ENCODE results near the gene GGACT.
"Not testable (repeated sequence)": the region's sequence is repeated elsewhere in the genome, so short reads cannot be mapped to it uniquely, and the experiment has no call there.

Gene GGACT

DNA sequence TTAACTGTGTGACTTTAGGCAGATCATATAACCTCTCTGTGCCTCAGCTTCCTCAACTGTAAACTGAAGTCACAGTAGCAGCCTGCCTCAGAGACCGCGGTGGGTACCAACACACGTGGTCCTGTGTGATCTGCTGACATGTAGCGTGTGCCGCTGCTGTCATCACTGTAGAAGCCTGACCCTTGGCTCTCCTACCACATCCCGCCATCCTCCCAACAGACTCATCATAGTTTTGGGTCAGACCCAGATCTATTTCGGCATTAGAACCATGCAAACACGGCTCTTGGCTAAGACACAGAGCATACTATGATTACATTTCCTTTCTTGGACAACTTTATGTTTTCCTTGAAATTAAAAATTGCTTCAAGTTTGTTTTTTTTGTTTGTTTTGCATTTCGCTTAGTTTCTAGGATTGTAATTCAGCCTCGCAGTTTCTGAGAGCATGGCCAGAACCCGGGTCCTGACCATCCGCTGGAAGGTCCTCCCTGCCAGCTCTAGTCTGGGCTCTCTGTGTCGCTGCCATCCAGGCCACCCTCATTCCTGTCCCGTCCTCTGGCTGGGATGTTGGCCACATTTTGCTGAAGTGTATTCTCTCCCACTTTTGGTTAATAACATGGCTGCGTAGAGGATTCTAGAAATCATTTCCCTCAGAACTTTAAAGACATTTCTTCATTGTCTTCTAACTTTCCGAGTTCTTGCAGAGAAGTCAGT lies 53.0 kb downstream of the GGACT start:
- no peak for DNase-seq
- in situ Hi-C loops (cut with MboI; ENCODE audit: low pct_unique_long_range_greater_than_20kb, low sequenced_read_pairs) = loop anchor here (25.0 kb wide), 2 partner anchors 648 to 873 kb away; no protein-coding TSS in a partner anchor

DNA sequence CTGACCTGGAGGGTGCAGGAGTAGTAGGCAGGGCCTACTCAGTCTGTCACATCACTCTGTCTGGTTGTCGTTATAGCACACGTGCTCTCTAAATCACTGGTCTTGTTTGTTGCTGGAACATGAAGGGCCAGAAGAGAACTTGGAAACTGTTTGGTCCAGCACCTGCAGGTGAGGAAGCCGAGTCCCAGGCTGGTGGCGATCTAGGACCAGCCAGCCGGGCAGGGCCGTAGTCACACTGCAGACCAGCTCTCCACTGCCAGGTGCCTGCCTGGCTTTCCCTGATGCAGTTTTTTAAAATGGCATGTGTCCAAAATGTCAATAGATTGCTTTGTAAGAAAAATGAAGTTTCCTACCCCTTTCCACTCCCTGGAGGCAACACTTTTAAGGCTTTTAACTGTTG lies 53.7 kb downstream of the GGACT start:
- DNase-seq = no peak
- in situ Hi-C loops (cut with MboI; ENCODE audit: low pct_unique_long_range_greater_than_20kb, low sequenced_read_pairs) = loop anchor here (25.0 kb wide), 2 partner anchors 648 to 873 kb away; no protein-coding TSS in a partner anchor

DNA sequence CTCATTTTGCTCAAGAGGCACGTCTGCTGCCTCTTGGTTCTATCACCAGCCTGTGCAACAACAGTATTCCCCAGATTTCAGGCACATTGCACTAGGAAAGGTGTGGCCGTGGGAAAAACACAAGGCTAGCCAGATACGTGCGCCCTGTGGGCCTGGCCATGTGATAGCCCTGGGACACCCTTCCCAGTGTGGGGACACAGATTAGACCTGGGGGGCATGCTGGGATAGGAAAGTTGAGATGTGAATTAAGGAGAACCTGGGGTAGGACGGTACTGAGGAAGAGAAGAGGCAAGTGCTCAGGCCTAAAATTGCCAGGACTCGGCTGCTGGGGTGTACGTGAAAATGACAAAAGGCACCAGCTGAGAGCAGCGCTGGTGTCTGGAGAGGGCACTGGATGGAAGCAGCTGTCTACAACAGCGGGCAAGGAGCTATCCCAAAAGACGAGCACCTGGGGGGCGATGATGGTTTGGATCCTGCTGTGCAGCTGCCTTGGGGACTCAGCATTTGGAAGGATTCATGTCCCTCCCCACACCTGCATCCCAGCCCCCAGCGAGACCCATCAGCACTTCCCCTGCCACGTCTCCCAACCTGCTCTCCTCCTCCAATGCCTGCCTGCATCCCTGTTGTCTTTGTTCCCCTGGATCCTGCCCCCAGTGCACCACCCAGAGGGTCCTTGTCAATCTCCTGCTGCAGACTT lies 54.3 kb downstream of the GGACT start:
- in situ Hi-C loops (cut with MboI; ENCODE audit: low pct_unique_long_range_greater_than_20kb, low sequenced_read_pairs) = loop anchor here (25.0 kb wide), 2 partner anchors 647 to 872 kb away; no protein-coding TSS in a partner anchor
- no peak for DNase-seq

DNA sequence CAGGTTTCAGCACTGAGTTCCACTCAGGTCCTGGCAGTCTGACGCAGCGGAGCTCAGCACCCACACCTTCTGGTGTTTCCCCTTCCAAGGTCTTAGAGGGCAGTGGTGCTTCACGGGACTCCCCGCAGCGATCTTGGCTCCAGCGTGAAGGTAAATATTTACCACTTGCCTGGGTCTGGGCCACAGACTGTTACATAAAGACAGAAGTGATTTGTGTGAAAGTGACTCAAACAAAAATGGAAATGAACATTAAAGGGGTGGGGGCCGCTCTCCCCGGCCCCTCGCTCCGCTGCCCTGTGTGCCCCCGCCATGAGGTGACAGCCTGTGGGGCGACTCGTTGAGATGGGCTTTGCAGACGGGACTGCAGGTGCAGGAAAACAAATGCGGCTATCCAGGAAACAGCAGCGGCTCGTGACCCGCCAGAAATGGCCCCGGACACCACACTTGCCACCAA lies 55.0 kb downstream of the GGACT start:
- in situ Hi-C loops (cut with MboI; ENCODE audit: low pct_unique_long_range_greater_than_20kb, low sequenced_read_pairs) = loop anchor here (25.0 kb wide), 2 partner anchors 646 to 871 kb away; no protein-coding TSS in a partner anchor
- DNase-seq = no peak

DNA sequence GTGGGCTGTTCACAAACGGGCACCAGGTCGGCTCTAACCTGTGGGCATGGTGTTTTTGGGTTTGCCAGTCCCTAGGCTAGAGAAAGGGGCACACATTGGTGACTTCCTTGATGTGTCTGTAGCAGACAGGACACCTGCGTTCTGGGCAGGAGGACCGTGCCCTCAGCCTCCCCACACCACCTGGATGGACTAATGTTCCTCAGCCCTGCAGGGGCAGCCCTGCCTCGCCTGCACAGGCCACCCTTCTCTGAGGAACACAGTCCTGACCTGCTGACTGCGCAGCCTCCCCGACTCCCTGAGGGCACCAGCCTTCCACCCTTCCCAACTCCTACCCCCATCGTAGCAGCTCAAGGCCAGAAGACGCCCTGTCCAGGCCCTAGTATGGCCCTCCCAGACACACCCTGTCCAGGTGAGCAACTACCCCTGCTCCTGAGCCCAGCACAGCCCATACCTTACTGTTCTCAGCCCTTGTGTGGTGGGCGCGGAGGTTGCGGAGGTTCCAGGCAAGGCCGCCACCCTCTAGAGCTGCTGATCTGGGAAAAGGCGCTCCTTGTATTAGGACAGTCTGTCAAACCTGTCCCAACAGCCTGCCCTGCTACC lies 55.7 kb downstream of the GGACT start:
- in situ Hi-C loops (cut with MboI; ENCODE audit: low pct_unique_long_range_greater_than_20kb, low sequenced_read_pairs) = loop anchor here (25.0 kb wide), 2 partner anchors 646 to 871 kb away; no protein-coding TSS in a partner anchor
- no peak for DNase-seq

DNA sequence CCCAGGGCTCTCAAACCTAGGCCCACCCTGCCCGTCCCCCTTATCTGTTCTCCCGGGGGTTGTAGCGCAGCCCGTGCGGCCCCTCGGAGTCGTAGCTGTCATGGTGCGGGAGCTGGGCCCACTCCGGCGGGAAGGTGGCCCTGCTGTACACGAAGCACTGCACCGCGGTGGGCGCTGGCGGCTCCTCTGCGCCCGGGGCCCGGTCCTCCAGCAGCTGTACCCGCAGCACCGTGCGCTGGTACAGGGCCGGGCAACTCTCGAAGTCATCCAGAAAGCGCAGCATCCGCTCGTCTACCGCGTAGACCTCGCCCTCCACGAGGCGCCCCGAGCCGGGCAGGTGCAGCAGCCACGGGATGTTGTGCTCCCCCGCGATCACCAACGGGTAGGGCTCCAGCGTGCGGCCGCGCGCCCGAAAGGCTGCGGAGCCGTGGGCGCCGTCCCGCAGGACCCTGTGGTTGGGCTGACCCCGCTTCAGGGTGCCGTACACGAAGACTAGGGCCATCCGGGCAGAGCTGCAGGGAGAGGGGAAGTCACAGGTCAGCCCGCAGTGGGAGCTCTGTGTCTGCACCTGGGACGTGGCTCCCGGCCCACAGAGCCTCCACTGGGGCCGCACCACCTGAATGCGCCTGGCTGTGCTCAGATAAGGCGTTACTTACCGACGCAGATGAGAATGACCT lies 56.4 kb downstream of the GGACT start:
- in situ Hi-C loops (cut with MboI; ENCODE audit: low pct_unique_long_range_greater_than_20kb, low sequenced_read_pairs) = loop anchor here (25.0 kb wide), 2 partner anchors 645 to 870 kb away; no protein-coding TSS in a partner anchor
- no peak for DNase-seq

DNA sequence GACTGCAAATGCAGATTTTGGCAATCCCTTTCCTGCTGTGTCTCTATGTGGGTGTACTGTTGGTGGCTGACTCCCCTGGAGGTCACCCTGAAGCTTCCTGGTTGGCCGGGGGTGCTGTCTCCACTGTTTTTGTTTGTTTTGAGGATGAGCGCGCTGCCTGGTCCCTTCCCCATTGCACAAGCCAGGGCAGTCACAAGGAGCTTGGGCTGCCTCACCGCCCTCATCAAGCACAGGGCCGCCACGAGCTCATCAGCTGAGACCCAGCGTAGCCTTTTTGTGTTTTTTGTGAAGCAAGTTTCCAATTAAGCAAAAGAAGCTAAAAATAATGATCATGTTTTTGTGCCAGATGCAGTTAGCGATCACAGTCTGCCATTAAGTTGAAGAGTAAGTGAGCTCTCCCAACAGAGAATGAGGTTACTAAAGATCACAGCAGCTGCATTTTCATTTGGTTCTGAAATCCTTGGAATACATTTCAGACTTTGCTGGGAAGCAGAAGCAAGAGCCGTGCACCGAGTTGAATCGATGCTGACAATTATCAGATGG lies 57.8 kb downstream of the GGACT start:
- in situ Hi-C loops (cut with MboI; ENCODE audit: low pct_unique_long_range_greater_than_20kb, low sequenced_read_pairs) = loop anchor here (25.0 kb wide), 2 partner anchors 643 to 868 kb away; no protein-coding TSS in a partner anchor
- DNase-seq = no peak

DNA sequence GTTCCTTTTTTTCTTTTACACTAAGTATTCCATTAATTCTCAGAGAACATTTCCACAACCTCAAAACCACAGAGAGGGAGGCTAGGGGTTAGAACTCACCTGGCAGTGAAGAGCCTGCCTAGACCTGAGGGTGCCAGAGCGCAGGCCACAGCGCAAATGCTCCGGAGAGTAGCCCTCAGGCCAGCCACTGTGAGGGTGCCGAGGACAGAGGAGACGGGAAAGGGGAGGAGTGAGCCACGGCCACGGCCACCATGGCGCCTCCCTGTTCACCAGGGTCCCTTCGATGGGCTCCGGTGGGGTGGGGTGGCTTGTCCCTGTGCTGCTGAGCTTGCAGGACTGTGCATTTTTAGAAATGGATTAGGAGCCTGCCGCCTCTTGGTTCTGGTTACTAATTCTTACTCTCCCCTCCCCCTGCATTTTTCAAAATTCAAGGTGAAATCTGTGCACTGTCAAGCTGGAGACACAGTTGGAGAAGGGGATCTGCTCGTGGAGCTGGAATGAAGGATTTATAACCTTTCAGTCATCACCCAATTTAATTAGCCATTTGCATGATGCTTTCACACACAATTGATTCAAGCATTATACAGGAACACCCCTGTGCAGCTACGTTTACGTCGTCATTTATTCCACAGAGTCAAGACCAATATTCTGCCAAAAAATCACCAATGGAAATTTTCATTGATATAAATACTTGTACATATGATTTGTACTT lies 58.8 kb downstream of the GGACT start:
- DNase-seq = no peak
- in situ Hi-C loops (cut with MboI; ENCODE audit: low pct_unique_long_range_greater_than_20kb, low sequenced_read_pairs) = loop anchor here (25.0 kb wide), 2 partner anchors 643 to 868 kb away; no protein-coding TSS in a partner anchor

DNA sequence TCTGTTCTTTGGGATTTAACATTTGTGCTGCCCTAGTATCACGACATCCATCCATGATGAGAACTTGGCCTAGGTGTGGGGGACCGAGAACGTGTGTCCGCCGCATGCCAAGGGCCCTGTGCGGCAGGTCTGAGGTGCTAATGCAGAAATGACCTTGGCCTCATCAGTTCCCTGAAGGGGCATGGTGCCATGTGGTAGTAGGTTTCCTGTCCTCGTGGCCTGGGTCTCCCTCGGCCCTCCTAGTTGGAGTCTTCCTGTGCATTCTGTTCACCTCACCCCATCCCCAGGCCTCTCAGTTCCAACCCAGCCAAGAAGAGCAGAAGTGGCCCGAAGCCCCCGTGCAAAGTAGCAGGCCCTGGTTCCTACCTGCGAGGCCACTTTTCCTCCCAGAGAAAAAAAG lies 59.8 kb downstream of the GGACT start:
- no peak for DNase-seq
- in situ Hi-C loops (cut with MboI; ENCODE audit: low pct_unique_long_range_greater_than_20kb, low sequenced_read_pairs) = loop anchor here (25.0 kb wide), 2 partner anchors 642 to 867 kb away; no protein-coding TSS in a partner anchor

DNA sequence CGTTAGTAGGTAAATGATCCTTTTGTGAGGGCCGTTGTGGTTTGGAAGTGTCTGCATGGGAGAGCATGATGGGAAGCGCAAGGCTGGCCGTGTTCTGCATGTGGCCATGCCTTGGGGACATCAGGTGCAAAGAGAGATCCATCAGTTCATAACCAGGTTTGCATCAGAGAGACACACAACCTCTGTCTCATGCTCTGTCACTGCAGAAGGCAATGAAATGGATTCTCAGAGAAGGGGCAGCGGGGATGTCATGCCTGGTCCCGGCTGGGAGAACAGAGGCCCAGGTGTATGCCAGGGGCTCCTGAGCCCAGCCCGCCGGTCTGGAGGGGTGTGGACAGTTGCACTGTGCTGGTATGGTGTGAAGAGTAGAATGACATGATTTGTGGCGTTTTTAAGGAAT lies 60.2 kb downstream of the GGACT start:
- in situ Hi-C loops (cut with MboI; ENCODE audit: low pct_unique_long_range_greater_than_20kb, low sequenced_read_pairs) = loop anchor here (25.0 kb wide), 2 partner anchors 641 to 866 kb away; no protein-coding TSS in a partner anchor
- no peak for DNase-seq

DNA sequence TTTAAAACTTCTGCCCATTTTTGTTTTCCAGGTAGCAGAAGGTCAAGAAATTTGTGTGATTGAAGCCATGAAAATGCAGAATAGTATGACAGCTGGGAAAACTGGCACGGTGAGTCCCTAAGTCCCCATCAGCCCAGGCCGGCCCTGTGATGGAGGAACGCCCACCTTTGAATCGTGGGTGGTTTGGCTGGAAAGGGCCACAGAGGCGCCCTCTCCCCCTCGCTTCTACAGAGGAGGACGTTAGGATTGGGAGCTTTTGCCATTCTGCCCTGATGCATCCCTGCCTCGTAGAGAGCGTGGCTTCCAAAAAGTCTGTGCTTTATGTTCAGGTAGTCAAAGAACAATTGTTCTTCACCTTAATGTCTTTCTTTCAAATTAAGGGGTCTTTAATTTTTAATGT lies 60.9 kb downstream of the GGACT start:
- in situ Hi-C loops (cut with MboI; ENCODE audit: low pct_unique_long_range_greater_than_20kb, low sequenced_read_pairs) = loop anchor here (25.0 kb wide), 2 partner anchors 640 to 865 kb away; no protein-coding TSS in a partner anchor
- DNase-seq = no peak

DNA sequence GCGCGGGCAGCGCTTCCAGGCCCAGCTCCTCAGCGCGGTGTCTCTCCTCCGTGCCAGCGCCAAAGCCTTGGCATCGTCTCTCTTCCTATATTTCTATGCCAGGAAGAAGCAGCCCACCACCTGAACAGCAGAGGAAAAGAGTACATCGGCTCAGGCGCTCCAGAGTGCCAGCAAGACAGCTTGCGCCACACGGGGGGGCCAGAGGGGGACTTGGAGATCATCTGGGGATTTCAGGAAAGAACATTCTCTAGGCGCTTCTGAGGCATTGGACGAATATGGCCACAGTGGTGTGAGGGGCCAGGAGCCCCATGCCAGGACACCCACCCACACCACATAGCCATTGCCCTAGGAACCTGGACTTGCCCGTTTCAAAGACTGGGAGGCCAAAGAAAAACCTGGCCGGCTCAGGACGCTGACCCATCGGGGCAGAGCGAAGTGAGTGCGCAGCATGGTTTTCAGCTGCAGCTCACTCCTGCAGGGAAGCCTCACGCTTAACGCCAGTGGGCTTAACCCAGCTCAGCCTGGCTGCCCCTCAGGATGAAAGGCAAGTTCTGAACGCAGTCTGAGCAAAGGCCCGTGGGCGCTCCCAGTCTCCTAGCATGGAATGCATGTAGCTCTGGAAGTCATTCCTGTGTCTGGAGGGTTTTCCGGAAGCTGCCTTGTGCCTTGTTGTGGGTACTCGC lies 62.1 kb downstream of the GGACT start:
- in situ Hi-C loops (cut with MboI; ENCODE audit: low pct_unique_long_range_greater_than_20kb, low sequenced_read_pairs) = loop anchor here (25.0 kb wide), 2 partner anchors 639 to 864 kb away; no protein-coding TSS in a partner anchor
- DNase-seq = no peak

DNA sequence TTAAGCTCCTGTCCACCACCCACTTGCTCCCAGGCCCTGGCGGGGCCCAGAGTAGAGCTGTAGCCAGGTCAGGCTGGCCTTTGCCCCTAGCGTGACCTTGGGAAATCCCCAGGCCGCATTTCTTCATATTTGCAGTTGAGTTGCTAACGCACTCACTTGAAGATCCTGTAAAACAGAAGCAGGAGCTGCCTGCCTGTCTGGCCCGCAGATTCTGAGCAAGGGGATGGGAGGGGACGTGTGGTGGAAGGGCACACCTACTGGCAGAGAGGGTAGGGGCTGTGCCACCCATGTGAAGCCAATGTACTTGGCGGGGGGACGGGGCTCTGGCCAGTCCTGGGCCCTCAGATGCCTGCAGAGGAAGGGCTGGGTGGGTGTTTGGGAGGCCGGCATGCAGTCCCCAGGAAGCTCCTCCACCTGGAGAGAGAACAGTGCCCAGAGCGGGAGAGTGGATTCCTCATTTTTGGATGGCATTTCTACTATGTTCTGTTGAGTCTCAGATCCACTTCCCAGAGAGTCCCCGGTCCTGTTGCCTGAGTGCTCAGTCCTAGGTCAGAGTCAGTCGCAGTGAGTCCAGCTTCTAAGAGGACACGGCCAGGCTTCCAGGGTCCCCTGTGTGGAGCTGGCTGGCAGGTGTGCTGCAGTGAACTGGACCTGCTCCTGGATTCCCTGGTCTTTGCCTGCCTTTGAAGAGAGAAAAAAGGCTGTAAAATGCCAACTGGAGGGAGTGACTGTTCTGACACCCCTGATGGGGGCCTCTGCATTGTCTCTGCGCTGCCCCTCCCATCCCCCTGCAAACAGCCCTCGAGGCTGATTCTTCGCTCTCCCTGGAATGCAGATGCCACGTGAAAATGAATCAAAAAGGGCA lies 62.9 kb downstream of the GGACT start:
- in situ Hi-C loops (cut with MboI; ENCODE audit: low pct_unique_long_range_greater_than_20kb, low sequenced_read_pairs) = loop anchor here (25.0 kb wide), 2 partner anchors 638 to 863 kb away; no protein-coding TSS in a partner anchor
- DNase-seq = no peak

DNA sequence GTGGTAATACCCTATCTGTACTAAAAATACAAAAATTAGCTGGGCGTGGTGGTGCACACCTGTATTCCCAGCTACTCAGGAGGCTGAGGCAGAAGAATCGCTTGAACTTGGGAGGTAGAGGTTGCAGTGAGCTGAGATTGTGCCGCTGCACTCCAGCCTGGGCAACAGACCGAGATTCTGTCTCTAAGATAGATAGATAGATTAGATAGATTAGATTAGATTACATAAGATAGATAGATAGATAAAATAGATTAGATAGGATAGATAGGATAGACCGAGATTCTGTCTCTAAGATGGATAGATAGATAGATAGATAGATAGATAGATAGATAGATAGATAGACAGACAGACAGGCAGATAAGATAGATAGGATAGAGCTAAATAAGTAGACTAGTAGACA lies 63.9 kb downstream of the GGACT start:
- in situ Hi-C loops (cut with MboI; ENCODE audit: low pct_unique_long_range_greater_than_20kb, low sequenced_read_pairs) = loop anchor here (25.0 kb wide), 3 partner anchors 287 to 862 kb away; no protein-coding TSS in a partner anchor
- DNase-seq = not testable (repeated sequence)

DNA sequence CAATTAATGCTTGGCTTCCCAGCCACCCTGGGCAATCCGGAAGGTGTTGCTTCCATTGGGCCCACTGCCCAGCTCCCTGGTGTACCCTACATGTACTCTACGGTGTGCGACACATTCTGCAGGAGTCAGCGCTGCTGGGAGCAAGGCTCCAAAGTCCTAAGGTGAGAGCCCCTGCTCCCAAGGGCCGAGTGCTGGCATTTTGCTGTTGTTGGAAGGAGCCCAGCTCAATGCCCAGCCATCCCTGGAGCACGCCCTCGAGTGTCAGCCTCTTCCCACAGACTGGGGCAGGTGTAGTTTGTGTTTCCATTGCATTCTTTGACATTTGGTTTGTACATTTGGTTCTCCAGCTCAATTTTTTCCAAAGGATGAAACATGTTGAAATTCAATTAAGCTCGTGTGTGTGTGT lies 64.6 kb downstream of the GGACT start:
- in situ Hi-C loops (cut with MboI; ENCODE audit: low pct_unique_long_range_greater_than_20kb, low sequenced_read_pairs) = loop anchor here (25.0 kb wide), 1 partner anchor 287 kb away; no protein-coding TSS in a partner anchor
- no peak for DNase-seq

DNA sequence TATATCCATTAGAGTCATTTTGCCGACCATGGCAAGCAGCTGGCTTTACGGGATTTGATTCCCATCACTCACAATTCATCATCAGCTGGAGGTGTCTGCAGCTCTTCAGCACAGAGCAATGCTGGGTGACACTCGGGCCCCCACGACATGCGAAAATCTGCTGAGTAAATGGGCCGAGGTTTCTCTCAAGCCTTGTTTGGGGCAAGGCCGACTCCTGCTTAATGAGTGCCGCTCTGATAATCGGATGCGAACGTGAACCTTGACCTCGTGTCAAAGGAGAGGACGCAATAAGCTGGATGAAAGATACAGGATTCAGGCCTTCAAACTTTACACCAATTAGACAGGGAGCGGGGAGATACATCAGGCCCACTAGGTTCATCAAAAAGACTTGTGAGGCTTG lies 65.2 kb downstream of the GGACT start:
- no peak for DNase-seq

More for the DNA sequence above, 65.2 kb downstream of the GGACT start:
- in situ Hi-C loops (cut with MboI; ENCODE audit: low pct_unique_long_range_greater_than_20kb, low sequenced_read_pairs) = loop anchor here (25.0 kb wide), 1 partner anchor 286 kb away; no protein-coding TSS in a partner anchor
